Natural killer cell (primary cell): ENCODE data around the gene IL31. TPM values are rescaled to one million over a fixed set of nuclear protein-coding genes. Genes with fewer than 3 reads are reported as not detected.

Experiments
- ATAC-seq, 3 donors: fragments of 150-1000 bp in 2 of 3; fragments of 200-7000 bp in 1 of 3; cut with Tn5 transposase; 1 replicate in 1 of 3; 2 replicates in 2 of 3; pipeline ENCODE4 v1.10.0; 2021; ENCODE audit warnings: mild to moderate bottlenecking in 2 of 3, moderate library complexity in 2 of 3
- DNase-seq, 2 donors: peaks; one replicate each; pipeline versions ENCODE4 v3.0.0 to v3.0.0-alpha.2; 2013 to 2021; ENCODE audit warnings: mixed read lengths in 1 of 2
- H3K27ac ChIP-seq: one replicate; pipeline ENCODE4 v1.5.1; 2013; ENCODE audit warnings: mild to moderate bottlenecking, low read length
- H3K27me3 ChIP-seq: one replicate; pipeline ENCODE4 v1.6.1; 2013; ENCODE audit warnings: low read length; ENCODE audit not compliant: control insufficient read depth, insufficient read depth
- H3K36me3 ChIP-seq: one replicate; pipeline ENCODE4 v1.6.1; 2013; ENCODE audit warnings: low read length; ENCODE audit not compliant: control insufficient read depth, insufficient read depth
- H3K4me1 ChIP-seq: one replicate; pipeline ENCODE4 v1.6.1; 2013; ENCODE audit warnings: low read length; ENCODE audit not compliant: control insufficient read depth, insufficient read depth
- H3K4me3 ChIP-seq: one replicate; pipeline ENCODE4 v1.5.1; 2013; ENCODE audit warnings: low read length
- H3K9me3 ChIP-seq: one replicate; pipeline ENCODE4 v1.6.1; 2013; ENCODE audit warnings: low read length; ENCODE audit not compliant: control insufficient read depth, insufficient read depth
- H3K27ac Mint-ChIP-seq, 2 donors: one replicate each; pipeline ENCODE4 v1.8.0; 2022; ENCODE audit warnings: mild to moderate bottlenecking in 2 of 2, mixed read lengths in 2 of 2, moderate library complexity in 1 of 2
- H3K27me3 Mint-ChIP-seq, 2 donors: one replicate each; pipeline ENCODE4 v1.8.0; 2022; ENCODE audit warnings: low read depth in 2 of 2, mixed read lengths in 2 of 2
- H3K36me3 Mint-ChIP-seq: one replicate; pipeline ENCODE4 v1.8.0; 2022; ENCODE audit warnings: mixed read lengths
- H3K4me1 Mint-ChIP-seq, 2 donors: one replicate each; pipeline ENCODE4 v1.8.0; 2022; ENCODE audit warnings: mixed read lengths in 2 of 2
- H3K4me3 Mint-ChIP-seq: one replicate; pipeline ENCODE4 v1.8.0; 2022; ENCODE audit warnings: mild to moderate bottlenecking, moderate library complexity, mixed read lengths
- H3K9me3 Mint-ChIP-seq, 2 donors: one replicate each; pipeline ENCODE4 v1.8.0; 2022; ENCODE audit warnings: mixed read lengths in 2 of 2
- CTCF ChIP-seq: fragments of 200-600 bp; IDR thresholded peaks from one replicate; pipeline ENCODE4 v1.8.0; 2022; ENCODE audit warnings: antibody characterized with exemption
- WGBS: methylation state at CpG from one replicate; pipeline ENCODE4 v1.1.7; 2013; ENCODE audit warnings: missing lambda C conversion rate; ENCODE audit not compliant: insufficient coverage; 5-methylcytosine and 5-hydroxymethylcytosine counted together
- intact Hi-C: fragments of 100-400 bp; cut with micrococcal nuclease; formaldehyde crosslinking; loops from one replicate; pipeline ENCODE4 v1.14.2; 2022
- total RNA-seq, 4 donors: library from RNA; stranded (reverse); fragments of 120-200 nt in 1 of 4; gene quantifications; one replicate each; pipeline versions ENCODE4 v1.2.3 to v1.2.4, GENCODE V29; 2013 to 2022

The IL31 gene
- total RNA-seq, 3 donors from 2014 or later (not counting 1 experiment from before 2014, with no cell fraction given) = not detected

DNA sequence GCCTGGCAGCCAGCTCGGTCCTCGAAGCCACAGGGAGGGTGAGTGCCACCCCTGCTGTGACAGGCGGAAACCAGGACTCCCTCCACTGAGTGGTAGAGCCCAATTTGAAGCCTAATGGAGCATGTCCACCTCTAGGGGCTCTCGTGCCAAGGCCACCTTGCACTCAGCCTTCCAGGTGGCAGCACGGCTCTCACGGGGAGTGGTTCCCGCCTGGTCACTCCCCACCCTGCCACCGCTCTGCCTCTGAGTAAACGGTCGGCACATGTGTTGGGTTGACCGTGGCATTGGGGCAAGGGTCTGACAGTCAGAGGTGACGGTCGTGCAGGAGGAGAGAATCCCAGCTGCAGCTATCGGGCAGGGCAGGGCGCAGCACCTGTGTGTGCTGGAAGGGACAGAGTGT, 34.8 kb downstream of the IL31 start:
- peaks cover 57% of the 10 kb centered on the region for H3K36me3 ChIP-seq
- intact Hi-C loops = no loop called here
- no peaks in the 10 kb centered on the region for H3K27me3 ChIP-seq
- TF ChIP-seq CTCF = no peak
- H3K9me3 ChIP-seq = no peaks in the 10 kb centered on the region
- 96% methylated on average over 15 of the region's 15 CpGs for WGBS
- ATAC-seq = no peak
- DNase-seq = no peak
- H3K27ac ChIP-seq = no peak overlapping the region
- H3K4me1 ChIP-seq = no peaks in the 10 kb centered on the region
- H3K36me3 Mint-ChIP-seq = no peaks in the 10 kb centered on the region
- H3K27me3 Mint-ChIP-seq = no peaks in the 10 kb centered on the region
- no peak overlapping the region for H3K27ac Mint-ChIP-seq
- no peaks in the 10 kb centered on the region for H3K9me3 Mint-ChIP-seq
- no peak overlapping the region for H3K4me3 ChIP-seq
- peaks cover 0 to 5% of the 10 kb centered on the region in 2 donors for H3K4me1 Mint-ChIP-seq
- no peak overlapping the region for H3K4me3 Mint-ChIP-seq

DNA sequence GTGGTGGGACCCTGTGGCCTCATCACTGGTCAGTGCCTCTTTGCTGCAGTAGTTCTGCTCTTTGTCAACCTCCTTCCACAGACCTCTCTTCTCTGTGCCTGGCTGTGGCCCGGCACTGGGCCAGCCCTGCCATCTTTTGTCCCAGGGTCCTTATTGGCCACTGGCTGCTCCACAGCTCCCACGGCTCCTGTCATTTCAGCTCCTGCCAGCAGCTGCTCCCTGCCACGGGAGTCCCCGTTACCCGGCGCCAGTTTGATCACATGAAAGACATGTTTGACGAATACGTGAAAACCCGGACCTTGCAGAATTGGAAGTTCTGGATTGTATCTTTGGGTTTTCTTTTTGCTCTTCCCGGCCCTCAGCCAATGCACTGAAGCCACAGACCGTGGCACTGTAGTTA, 35.4 kb downstream of the IL31 start:
- WGBS = 96% methylated on average over 11 of the region's 11 CpGs
- intact Hi-C loops = no loop called here
- H3K9me3 ChIP-seq = no peaks in the 10 kb centered on the region
- H3K4me1 ChIP-seq = no peaks in the 10 kb centered on the region
- no peaks in the 10 kb centered on the region for H3K27me3 ChIP-seq
- Mint-ChIP-seq H3K36me3 (no peaks in the 10 kb centered on the region), H3K27ac (no peak overlapping the region), H3K4me1 (peaks cover 0 to 3% of the 10 kb centered on the region in 2 donors), H3K4me3 (no peak overlapping the region), H3K9me3 (no peaks in the 10 kb centered on the region), H3K27me3 (no peaks in the 10 kb centered on the region)
- no peak overlapping the region for H3K27ac ChIP-seq
- no peak overlapping the region for H3K4me3 ChIP-seq
- TF ChIP-seq CTCF = no peak
- DNase-seq (no peak), ATAC-seq (no peak)
- peaks cover 57% of the 10 kb centered on the region for H3K36me3 ChIP-seq

DNA sequence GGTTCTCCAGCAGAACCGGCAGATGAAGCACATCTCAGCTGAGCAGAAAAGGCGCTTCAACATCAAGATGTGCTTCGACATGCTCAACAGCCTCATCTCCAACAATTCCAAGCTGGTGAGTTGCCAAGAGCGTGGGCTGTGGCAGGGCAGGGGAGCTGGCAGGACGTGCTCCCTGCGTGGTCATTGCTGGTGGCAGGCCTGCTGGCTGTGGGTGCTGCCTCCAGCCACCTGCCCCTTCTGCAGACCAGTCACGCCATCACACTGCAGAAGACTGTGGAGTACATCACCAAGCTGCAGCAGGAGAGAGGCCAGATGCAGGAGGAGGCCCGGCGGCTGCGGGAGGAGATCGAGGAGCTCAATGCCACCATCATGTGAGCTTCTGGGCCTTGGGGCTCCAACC, 35.8 kb downstream of the IL31 start:
- Mint-ChIP-seq H3K36me3 (no peaks in the 10 kb centered on the region), H3K9me3 (no peaks in the 10 kb centered on the region), H3K4me1 (peaks cover 0 to 6% of the 10 kb centered on the region in 2 donors), H3K27ac (no peak overlapping the region), H3K27me3 (no peaks in the 10 kb centered on the region), H3K4me3 (no peak overlapping the region)
- DNase-seq (no peak), ATAC-seq (no peak)
- 97% methylated on average over 11 of the region's 11 CpGs for WGBS
- Histone ChIP-seq H3K4me1 (no peaks in the 10 kb centered on the region), H3K36me3 (peaks cover 56% of the 10 kb centered on the region), H3K27me3 (no peaks in the 10 kb centered on the region), H3K9me3 (no peaks in the 10 kb centered on the region), H3K27ac (no peak overlapping the region), H3K4me3 (no peak overlapping the region)
- intact Hi-C loops = no loop called here
- TF ChIP-seq CTCF = no peak

GRCh38 chr12:122137681-122138080, 36.3 kb downstream of the IL31 start:
- Mint-ChIP-seq H3K4me3 (no peak overlapping the region), H3K9me3 (no peaks in the 10 kb centered on the region), H3K4me1 (peaks cover 0 to 6% of the 10 kb centered on the region in 2 donors), H3K27ac (no peak overlapping the region), H3K36me3 (no peaks in the 10 kb centered on the region), H3K27me3 (no peaks in the 10 kb centered on the region)
- intact Hi-C loops = no loop called here
- H3K27ac ChIP-seq = no peak overlapping the region
- no peaks in the 10 kb centered on the region for H3K27me3 ChIP-seq
- 88% methylated on average over 11 of the region's 11 CpGs for WGBS
- TF ChIP-seq CTCF = no peak
- H3K36me3 ChIP-seq = peaks cover 56% of the 10 kb centered on the region
- H3K4me1 ChIP-seq = no peaks in the 10 kb centered on the region
- no peak overlapping the region for H3K4me3 ChIP-seq
- ATAC-seq (peak in 1 of 3 donors; percentile 14), DNase-seq (no peak)
- H3K9me3 ChIP-seq = no peaks in the 10 kb centered on the region
